Measurements from ENCODE around the gene MEGF6.
"Not testable (repeated sequence)": the region's sequence is repeated elsewhere in the genome, so short reads cannot be mapped to it uniquely, and the experiment has no call there.

Gene MEGF6

GRCh38 chr1:3590139-3590763 is 21.1 kb downstream of the MEGF6 start:
- DNase-seq, result no peak

GRCh38 chr1:3588395-3588794 is 22.9 kb downstream of the MEGF6 start:
- DNase-seq, result no peak

- DNase-seq, result no peak
Measured at GRCh38 chr1:3586986-3587759, 24.1 kb downstream of the MEGF6 start.

- DNase-seq, result no peak
Measured at GRCh38 chr1:3585940-3586568, 25.3 kb downstream of the MEGF6 start.

- DNase-seq, result not testable (repeated sequence)
Measured at GRCh38 chr1:3585353-3585868, 25.9 kb downstream of the MEGF6 start.

GRCh38 chr1:3584915-3585314 is 26.4 kb downstream of the MEGF6 start:
- DNase-seq, result no peak

GRCh38 chr1:3583751-3584150 is 27.6 kb downstream of the MEGF6 start:
- not testable (repeated sequence) for DNase-seq

- DNase-seq, result no peak
Measured at GRCh38 chr1:3581296-3582036, 29.8 kb downstream of the MEGF6 start.

GRCh38 chr1:3580231-3580630 is 31.1 kb downstream of the MEGF6 start:
- no peak for DNase-seq

- no peak for DNase-seq
Measured at GRCh38 chr1:3579626-3580025, 31.7 kb downstream of the MEGF6 start.

- no peak for DNase-seq
Measured at GRCh38 chr1:3578906-3579305, 32.4 kb downstream of the MEGF6 start.

- no peak for DNase-seq
Measured at GRCh38 chr1:3578433-3578805, 32.9 kb downstream of the MEGF6 start.

- no peak for DNase-seq
Measured at GRCh38 chr1:3577711-3578432, 33.4 kb downstream of the MEGF6 start.

GRCh38 chr1:3577300-3577699 is 34.0 kb downstream of the MEGF6 start:
- peak; percentile 6 for DNase-seq

- no peak for DNase-seq
Measured at GRCh38 chr1:3575993-3576392, 35.3 kb downstream of the MEGF6 start.

GRCh38 chr1:3575515-3575914 is 35.8 kb downstream of the MEGF6 start:
- DNase-seq, result not testable (repeated sequence)

- no peak for DNase-seq
Measured at GRCh38 chr1:3573500-3573899, 37.8 kb downstream of the MEGF6 start.

- DNase-seq, result not testable (repeated sequence)
Measured at GRCh38 chr1:3572638-3573037, 38.7 kb downstream of the MEGF6 start.

- no peak for DNase-seq
Measured at GRCh38 chr1:3571263-3571662, 40.0 kb downstream of the MEGF6 start.

- no peak for DNase-seq
Measured at GRCh38 chr1:3570066-3570986, 41.0 kb downstream of the MEGF6 start.

- no peak for DNase-seq
Measured at GRCh38 chr1:3569436-3569835, 41.9 kb downstream of the MEGF6 start.
